ENCODE data around the gene DNAJB2.
"Not testable (repeated sequence)": the region's sequence is repeated elsewhere in the genome, so short reads cannot be mapped to it uniquely, and the experiment has no call there.

The DNAJB2 gene

GRCh38 chr2:219285373-219285735 lies 6.2 kb downstream of the DNAJB2 start:
- no peak for DNase-seq (ENCODE audit: low spot score)

DNA sequence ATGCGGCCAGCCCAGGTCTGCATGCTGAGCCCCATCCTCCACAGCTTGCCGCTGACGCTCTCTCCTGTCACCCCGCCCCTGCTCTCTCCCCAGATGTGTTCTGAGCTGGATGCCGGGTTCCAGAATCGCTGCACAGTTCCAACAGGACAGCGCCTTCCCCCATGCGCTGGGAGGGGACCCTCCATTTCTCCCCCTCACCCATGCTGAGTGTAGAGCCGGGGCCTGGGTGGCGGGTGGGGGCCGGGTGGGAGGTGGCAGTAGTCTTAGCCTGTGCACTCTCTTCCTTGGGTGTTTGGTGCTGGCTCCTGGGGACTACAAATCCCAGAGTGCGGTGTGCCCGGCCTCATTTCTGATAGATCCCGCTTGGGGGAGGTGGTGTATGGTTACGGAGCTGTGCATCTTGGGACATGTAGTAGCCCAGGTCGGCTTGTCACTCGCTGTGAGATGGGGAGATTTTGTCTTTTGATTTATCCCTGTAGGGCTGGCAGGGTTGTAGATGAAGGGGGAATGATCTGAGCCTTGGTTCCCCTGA lies 6.8 kb downstream of the DNAJB2 start:
- DNase-seq (ENCODE audit: low spot score) = no peak

DNA sequence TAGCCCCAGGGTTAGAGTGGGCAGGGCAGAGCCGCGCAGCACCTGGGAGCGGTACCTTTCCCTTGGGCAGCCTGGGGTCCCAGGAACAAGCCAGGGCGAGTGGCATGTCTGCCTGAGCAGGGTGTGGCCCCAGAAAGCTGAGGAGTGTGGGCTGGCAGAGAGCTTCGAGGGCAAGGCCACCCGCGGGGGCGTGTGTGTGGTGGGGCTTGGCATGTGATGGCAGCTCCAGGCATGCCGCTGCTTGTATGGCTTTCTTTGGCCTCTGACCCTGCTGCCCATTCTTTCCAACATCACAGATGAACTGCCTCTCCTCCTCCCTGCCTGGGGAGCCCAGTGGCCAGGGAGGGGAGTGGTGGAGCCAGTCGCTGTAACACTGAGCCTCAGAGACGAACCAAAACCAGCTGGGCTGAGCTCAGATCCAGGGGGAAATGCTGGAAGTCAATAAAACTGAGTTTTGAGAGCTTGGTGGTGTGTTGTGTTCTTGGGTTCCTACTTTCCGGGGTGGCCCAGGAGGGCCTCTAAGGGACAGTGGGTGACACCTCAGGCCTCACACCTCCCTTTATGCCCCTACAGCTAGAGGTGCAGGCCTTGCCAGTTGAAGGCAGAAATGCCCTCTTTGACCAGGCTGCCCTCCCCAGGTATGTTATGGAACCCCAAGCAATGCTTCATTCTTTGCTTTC lies 7.4 kb downstream of the DNAJB2 start:
- no peak for DNase-seq (ENCODE audit: low spot score)

DNA sequence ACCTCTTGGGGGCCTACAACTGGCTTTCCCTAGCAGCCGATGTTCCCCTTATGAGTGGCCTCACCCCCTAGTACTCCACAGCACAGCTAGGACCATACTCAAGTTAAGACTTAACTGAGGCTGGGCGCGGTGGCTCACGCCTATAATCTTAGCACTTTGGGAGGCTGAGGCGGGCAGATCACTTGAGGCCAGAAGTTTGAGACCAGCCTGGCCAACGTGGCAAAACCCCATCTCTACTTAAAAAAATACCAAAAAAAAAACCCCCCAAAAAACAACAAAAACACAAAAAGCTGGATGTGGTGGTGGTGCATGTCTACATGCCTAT lies 7.9 kb downstream of the DNAJB2 start:
- DNase-seq (ENCODE audit: low spot score) = not testable (repeated sequence)

GRCh38 chr2:219287580-219288265 lies 8.6 kb downstream of the DNAJB2 start:
- DNase-seq (ENCODE audit: low spot score) = no peak

GRCh38 chr2:219289195-219289536 lies 10.0 kb downstream of the DNAJB2 start:
- no peak for DNase-seq (ENCODE audit: low spot score)

- no peak for DNase-seq (ENCODE audit: low spot score)
Measured at GRCh38 chr2:219289537-219290361, 10.6 kb downstream of the DNAJB2 start.

GRCh38 chr2:219290381-219291171 lies 11.4 kb downstream of the DNAJB2 start:
- no peak for DNase-seq (ENCODE audit: low spot score)

- DNase-seq (ENCODE audit: low spot score) = no peak
Measured at GRCh38 chr2:219291394-219291793, 12.2 kb downstream of the DNAJB2 start.

DNA sequence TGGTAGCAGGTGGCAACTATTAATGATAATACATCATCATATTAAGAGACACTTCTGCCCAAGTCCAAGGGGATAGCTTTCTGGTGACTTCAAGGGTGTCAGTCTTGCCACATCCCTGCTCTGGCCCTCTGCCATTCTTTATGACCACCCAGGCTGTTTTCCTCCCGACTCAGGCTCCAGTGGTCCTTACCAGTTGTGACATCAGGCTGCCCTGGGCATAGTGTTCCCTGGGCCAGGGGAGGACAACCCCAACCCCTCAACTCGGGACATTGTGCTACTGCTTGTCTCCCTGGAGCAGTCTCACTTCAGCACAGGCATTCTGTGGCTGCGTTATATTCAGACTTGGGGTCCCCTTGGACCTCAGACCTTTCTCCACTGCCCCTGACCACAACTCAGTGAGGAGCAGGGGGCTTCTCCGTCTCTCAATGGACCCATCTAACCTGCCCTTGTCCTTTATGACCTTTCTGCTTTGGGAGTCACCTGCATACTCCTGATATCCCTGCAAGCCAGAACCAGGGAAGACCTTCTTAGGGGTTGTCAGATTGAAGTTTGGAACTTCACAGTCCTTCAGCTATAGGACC lies 12.8 kb downstream of the DNAJB2 start:
- no peak for DNase-seq (ENCODE audit: low spot score)

DNA sequence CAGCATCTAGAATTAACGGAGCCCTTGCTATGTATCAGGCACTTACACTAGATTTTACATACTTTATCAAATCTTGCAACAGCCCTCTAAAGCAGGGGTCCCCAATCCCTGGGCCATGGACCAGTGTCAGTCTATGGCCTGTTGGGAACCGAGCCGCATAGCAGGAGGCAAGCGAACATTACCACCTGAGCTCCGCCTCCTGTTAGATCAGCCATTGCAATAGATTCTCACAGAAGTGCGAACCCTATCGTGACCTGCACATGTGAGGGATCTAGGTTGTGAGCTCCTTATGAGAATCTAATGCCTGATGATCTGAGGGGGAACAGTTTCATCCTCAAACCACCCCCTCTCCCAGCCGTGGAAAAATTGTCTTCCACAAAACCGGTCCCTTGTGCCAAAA lies 13.4 kb downstream of the DNAJB2 start:
- DNase-seq (ENCODE audit: low spot score) = no peak

DNA sequence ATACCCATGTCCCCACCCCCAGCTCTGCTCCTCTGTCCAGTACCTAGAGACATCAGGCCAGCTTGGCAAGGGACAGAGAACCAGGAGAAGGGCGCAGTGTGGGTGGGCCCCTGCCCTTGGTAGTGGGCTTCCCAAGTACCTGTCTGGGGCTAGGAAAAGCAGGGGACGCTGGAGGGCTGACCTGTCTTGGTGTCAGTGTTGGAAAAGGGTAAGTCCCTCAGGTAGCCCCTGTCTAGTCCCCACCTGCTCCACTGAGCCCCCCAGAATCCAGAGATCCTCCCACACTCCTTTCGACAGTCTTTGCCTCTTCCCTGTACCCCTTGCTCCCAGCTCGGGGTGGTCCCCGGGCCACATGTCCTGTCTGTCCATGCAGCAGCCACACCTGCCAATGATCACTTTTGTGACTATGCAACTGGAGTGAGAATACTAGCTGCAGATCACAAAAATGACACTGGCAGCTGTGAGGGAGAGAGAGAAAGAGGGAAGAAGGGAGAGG lies 14.6 kb downstream of the DNAJB2 start:
- DNase-seq (ENCODE audit: low spot score) = no peak

GRCh38 chr2:219294356-219295351 lies 15.5 kb downstream of the DNAJB2 start:
- peak; percentile 92 for DNase-seq (ENCODE audit: low spot score)

DNA sequence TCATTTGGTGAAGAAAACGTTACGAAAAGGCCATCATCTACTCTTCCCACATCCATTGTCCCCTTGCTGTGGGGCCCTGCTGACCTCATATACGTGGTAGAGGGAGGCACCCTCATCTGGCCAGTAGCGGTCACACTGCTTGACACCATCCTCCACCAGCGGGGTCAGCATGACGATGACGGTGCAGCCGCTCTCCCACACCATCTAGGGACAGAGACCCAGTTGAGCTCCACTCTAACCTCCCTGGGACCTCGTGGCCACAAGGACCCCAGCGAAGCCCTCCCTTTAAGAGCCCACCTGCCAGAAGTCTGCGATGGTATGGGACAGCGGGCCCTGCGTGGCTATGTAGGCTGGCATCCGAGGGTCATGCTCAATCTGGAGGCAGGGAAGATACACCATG lies 17.0 kb downstream of the DNAJB2 start:
- no peak for DNase-seq (ENCODE audit: low spot score)

DNA sequence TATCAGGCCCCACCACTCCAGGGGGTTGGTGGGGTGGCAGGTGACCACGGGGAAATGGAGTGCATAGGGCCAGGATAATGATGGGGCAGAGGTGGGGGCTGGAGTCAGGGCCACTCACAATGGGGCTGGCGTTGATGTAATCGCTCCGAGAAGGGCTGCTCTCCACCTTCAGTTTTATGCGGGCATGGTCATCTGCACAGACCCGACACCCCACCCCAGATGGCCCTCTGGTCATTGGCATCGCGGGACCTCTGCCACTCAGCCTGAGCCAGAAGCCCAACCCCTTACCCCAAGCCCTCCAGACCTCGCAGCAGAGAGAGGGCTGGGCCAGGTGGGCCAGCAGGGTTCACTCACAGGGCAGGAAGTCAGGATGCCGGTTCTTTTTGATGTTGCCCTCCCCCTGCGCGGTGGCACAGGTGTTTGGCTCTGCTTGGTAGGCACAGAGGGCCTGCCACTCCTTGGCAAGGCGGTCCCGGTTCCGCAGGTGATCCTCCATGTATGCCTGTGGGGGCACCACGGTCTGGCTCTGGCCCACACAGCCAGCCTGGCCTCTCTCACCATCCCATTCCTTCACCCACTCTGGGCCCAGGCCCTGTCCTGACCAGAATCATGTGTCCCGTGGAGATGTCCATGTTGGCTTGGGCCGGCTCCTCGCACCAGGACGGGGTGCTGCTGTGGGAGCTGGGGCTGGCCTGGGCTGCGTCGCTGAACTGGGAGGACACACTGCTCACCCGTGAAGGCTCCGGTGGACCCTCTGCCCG lies 17.6 kb downstream of the DNAJB2 start:
- DNase-seq (ENCODE audit: low spot score) = no peak

DNA sequence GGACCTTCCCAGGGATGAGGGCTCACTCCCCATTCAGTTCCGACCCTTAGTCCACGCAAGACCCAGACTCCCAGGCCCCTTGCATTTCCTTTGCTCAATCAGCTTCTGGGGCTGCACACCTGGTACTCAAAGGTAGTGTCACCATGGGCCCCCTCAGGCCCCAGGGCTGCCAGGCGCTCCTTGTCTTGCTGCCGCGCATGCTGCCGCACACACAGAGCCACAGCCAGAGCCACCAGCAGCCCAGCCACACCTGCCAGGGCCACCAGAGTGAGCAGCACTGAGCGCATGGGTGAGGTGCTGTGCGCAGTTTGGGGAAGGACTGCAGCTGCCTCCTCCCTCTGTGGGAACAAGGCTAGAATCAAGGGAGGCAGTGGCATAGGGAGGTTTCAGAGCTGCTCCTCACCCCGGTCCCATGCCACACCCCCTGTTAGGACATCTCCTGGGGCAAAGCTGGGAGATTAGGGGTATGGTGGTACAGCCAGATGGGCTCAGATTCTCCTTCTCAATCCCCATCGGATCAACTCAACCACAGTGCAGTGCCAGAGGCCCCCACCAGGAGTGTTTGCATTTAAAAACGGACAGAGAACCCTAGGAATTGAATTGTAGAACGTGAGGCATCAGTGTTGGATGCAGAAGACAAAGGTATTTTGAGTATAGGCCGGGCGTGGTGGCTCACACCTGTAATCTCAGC lies 18.7 kb downstream of the DNAJB2 start:
- DNase-seq (ENCODE audit: low spot score) = no peak

DNA sequence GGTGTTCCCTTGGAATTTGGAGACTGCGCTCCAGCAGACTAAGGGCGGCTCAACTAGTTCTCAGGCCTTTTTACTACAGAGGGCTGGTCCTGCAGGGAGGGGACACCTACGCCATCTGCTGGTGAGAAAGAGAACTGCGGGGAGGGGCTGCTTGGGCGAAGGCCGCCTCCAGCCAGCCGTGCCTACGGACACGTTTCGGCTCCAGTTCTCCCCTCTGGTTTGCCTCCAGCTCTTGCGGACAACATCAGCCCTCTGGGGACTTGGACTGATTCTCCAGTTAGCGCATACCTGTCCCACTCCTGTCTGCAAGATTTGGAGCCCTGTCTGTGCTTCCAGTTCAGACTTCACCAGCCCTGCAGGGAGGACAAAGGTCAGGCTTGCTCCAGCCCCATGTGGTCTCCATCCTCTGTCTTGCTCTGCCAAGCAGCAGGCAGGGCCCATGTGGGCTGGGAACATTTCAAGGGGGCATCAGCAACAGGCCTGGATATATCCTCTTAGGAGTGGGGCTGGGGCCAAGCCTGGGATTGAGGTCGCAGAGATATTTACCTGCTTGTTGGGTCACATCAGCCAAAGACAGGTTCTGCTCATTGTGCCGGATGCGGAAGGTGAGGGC lies 19.7 kb downstream of the DNAJB2 start:
- DNase-seq (ENCODE audit: low spot score) = peak; percentile 91

DNA sequence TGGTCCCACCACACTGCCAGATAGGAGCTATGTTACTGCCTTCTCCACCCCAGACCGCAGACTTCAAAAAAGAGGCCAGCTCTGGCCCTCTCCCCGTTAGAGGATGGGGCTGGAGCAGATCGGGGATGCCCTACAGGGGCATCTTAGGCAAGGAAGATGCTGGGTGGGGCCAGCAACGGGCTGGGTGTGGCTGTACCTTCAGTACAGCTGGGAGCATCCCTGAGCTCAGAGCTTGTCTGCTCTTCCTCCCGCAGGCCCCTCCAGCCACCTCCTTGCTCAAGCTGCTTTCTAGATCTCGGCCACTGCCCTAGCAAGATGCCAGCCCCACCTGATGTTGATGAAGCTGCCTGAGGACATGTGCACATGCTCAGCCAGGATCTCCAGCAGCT lies 20.2 kb downstream of the DNAJB2 start:
- DNase-seq (ENCODE audit: low spot score) = no peak

DNA sequence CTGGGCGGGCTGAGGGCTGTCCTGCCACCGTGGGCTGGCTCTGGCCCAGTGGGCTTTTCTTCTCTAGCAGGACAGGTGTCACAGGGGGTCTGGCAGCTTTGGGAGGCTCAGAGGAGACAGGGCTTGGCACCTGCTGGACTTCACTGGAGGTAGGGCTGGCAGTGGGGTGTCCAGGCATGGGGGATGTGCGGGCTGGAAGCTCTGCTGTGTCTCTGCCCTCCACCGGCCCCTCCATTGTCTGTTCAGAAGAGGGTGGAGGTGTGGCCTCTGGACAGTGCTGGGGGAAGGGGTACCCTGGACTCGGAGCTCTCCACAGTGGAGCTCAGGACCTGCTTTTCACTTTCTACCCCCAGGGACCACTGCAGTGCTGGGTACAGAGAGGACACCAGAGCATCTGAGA lies 20.9 kb downstream of the DNAJB2 start:
- no peak for DNase-seq (ENCODE audit: low spot score)

All from CD4-positive, alpha-beta T cell treated with Interleukin-2 at 100 ng/mL for 4 hours (primary cell).